Vagina (tissue), 2 donors: ENCODE results near the gene DRD4. TPM values are rescaled to one million over a fixed set of nuclear protein-coding genes. Genes with fewer than 3 reads are reported as not detected.
A peak's percentile ranks its signal among the peaks of the same experiment; 100 is the strongest.

Experiments used
- DNase-seq, 2 donors: peaks; one replicate each; pipeline ENCODE4 v3.0.0-alpha.2; 2017; ENCODE audit errors: extremely low spot score in 2 of 2
- H3K27ac ChIP-seq: fragments of 200-600 bp; sonication (generic); one replicate; pipeline ENCODE4 v1.5.1; 2019
- H3K27me3 ChIP-seq: fragments of 200-600 bp; sonication (generic); one replicate; pipeline ENCODE4 v1.5.1; 2019
- H3K36me3 ChIP-seq, 2 donors: fragments of 200-600 bp; sonication (generic); one replicate each; pipeline ENCODE4 v1.5.1; 2017 to 2019
- H3K4me1 ChIP-seq: fragments of 200-600 bp; sonication (generic); one replicate; pipeline ENCODE4 v1.5.1; 2019
- H3K4me3 ChIP-seq, 2 donors: fragments of 200-600 bp; sonication (generic); 1 replicate in 1 of 2; 2 replicates in 1 of 2; pipeline ENCODE4 v1.5.1; 2016 to 2019
- H3K9me3 ChIP-seq: fragments of 200-600 bp; sonication (generic); one replicate; pipeline ENCODE4 v1.5.1; 2019
- CTCF ChIP-seq, 3 experiments: fragments of 450-650 bp in 2 of 3; fragments of 200-600 bp in 1 of 3; sonication (generic) in 1 of 3; IDR thresholded peaks; one replicate each; pipeline ENCODE4 v1.5.1; 2017 to 2019; ENCODE audit warnings: antibody characterized with exemption in 3 of 3, mild to moderate bottlenecking in 2 of 3, moderate library complexity in 2 of 3
- POLR2A ChIP-seq, 2 donors: fragments of 450-650 bp; IDR thresholded peaks; one replicate each; pipeline ENCODE4 v1.6.1; 2017; ENCODE audit warnings: antibody characterized with exemption in 2 of 2, mild to moderate bottlenecking in 2 of 2, moderate library complexity in 2 of 2
- POLR2AphosphoS5 ChIP-seq, 2 donors: sonication (generic); formaldehyde crosslinking; IDR thresholded peaks; one replicate each; pipeline ENCODE4 v1.9.0; 2017; ENCODE audit warnings: antibody characterized with exemption in 2 of 2, mild to moderate bottlenecking in 2 of 2, low read depth in 1 of 2; ENCODE audit not compliant: insufficient read depth in 1 of 2
- intact Hi-C: fragments of 100-400 bp; cut with DNase I; formaldehyde crosslinking; loops from one replicate; pipeline ENCODE4 v1.15.1; 2023
- total RNA-seq: library from RNA; depleted of rRNA; stranded (reverse); fragments of >200 nt; gene quantifications from one replicate; pipeline ENCODE4 v1.2.3, GENCODE V29; 2016

The DRD4 gene
- total RNA-seq, 1 donor from 2014 or later, result 1.2 TPM

GRCh38 chr11:608791-609251, 28.2 kb upstream of the DRD4 start:
- TF ChIP-seq CTCF (IDR thresholded peaks at IDR 0.05) (no peak), POLR2A (IDR thresholded peaks at IDR 0.05) (no peak), POLR2AphosphoS5 (IDR thresholded peaks at IDR 0.05; ENCODE audit: insufficient read depth in 1 of 2, low read depth in 1 of 2) (no peak)
- Histone ChIP-seq H3K4me3 (no peak overlapping the region), H3K27ac (no peak overlapping the region), H3K9me3 (no peaks in the 10 kb centered on the region), H3K4me1 (peaks cover 11% of the 10 kb centered on the region), H3K36me3 (peaks cover 0 to 92% of the 10 kb centered on the region in 2 donors), H3K27me3 (no peaks in the 10 kb centered on the region)
- DNase-seq, result no peak
- intact Hi-C loops, result no loop called here

- TF ChIP-seq POLR2AphosphoS5 (IDR thresholded peaks at IDR 0.05; ENCODE audit: insufficient read depth in 1 of 2, low read depth in 1 of 2), result no peak
- TF ChIP-seq POLR2A (IDR thresholded peaks at IDR 0.05), result no peak
- no peak for TF ChIP-seq CTCF (IDR thresholded peaks at IDR 0.05)
- peaks cover 17% of the 10 kb centered on the region for H3K4me1 ChIP-seq
Observed at GRCh38 chr11:609341-609811, 27.7 kb upstream of the DRD4 start.

GRCh38 chr11:610146-610801, 26.8 kb upstream of the DRD4 start:
- Histone ChIP-seq H3K9me3 (no peaks in the 10 kb centered on the region), H3K36me3 (peaks cover 0 to 79% of the 10 kb centered on the region in 2 donors), H3K27ac (no peak overlapping the region), H3K4me3 (no peak overlapping the region), H3K27me3 (no peaks in the 10 kb centered on the region), H3K4me1 (peaks cover 26% of the 10 kb centered on the region)
- DNase-seq, result no peak
- TF ChIP-seq POLR2A (IDR thresholded peaks at IDR 0.05) (no peak), POLR2AphosphoS5 (IDR thresholded peaks at IDR 0.05; ENCODE audit: insufficient read depth in 1 of 2, low read depth in 1 of 2) (no peak), CTCF (IDR thresholded peaks at IDR 0.05) (no peak)
- intact Hi-C loops, result no loop called here

More at GRCh38 chr11:609341-609811, 27.7 kb upstream of the DRD4 start:
- Histone ChIP-seq H3K4me3 (no peak overlapping the region), H3K36me3 (peaks cover 0 to 87% of the 10 kb centered on the region in 2 donors), H3K27ac (no peak overlapping the region), H3K9me3 (no peaks in the 10 kb centered on the region), H3K27me3 (no peaks in the 10 kb centered on the region)
- DNase-seq, result no peak
- intact Hi-C loops, result no loop called here

- peak in 1 of 2 donors; percentile 79 for DNase-seq
- Histone ChIP-seq H3K36me3 (peaks cover 0 to 68% of the 10 kb centered on the region in 2 donors), H3K27me3 (no peaks in the 10 kb centered on the region), H3K4me3 (no peak overlapping the region), H3K4me1 (peaks cover 31% of the 10 kb centered on the region), H3K9me3 (no peaks in the 10 kb centered on the region), H3K27ac (no peak overlapping the region)
- intact Hi-C loops, result no loop called here
- TF ChIP-seq CTCF (IDR thresholded peaks at IDR 0.05) (no peak), POLR2A (IDR thresholded peaks at IDR 0.05) (no peak), POLR2AphosphoS5 (IDR thresholded peaks at IDR 0.05; ENCODE audit: insufficient read depth in 1 of 2, low read depth in 1 of 2) (no peak)
Observed at GRCh38 chr11:611001-611996, 25.8 kb upstream of the DRD4 start.
